DMS 273 (cell line): ENCODE data around the gene VWC2.

ENCODE experiments used
- DNase-seq: peaks from one replicate; lab custom pipeline; 2025; ENCODE audit not compliant: unreplicated experiment; lab: John Stamatoyannopoulos, UW

The VWC2 gene

DNA sequence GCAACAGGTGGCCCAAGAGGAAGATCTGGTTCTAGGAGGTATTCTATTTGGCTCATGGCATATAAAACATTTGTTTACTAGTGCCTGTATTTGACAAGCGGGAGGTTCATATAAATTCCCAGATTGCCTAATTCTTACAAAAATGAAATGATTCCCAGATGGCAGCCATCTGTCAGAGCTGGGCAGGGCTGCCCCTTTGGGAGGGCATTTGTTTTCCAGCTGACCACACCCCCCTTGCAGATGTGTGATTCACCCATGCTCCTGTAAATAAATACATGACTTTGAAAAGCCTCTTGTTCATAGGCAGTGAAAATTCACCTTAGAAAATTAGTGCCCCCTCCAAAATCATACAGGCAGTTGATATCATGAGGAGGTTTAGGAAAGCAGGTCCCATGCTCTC, 8.6 kb downstream of the VWC2 start:
- DNase-seq, result no peak

GRCh38 chr7:49783446-49783845, 10.0 kb downstream of the VWC2 start:
- DNase-seq, result no peak

- DNase-seq, result no peak
Measured at GRCh38 chr7:49787980-49788379, 14.5 kb downstream of the VWC2 start.

- DNase-seq, result no peak
Measured at GRCh38 chr7:49788455-49789059, 15.1 kb downstream of the VWC2 start.

- no peak for DNase-seq
Measured at GRCh38 chr7:49789736-49790135, 16.3 kb downstream of the VWC2 start.

DNA sequence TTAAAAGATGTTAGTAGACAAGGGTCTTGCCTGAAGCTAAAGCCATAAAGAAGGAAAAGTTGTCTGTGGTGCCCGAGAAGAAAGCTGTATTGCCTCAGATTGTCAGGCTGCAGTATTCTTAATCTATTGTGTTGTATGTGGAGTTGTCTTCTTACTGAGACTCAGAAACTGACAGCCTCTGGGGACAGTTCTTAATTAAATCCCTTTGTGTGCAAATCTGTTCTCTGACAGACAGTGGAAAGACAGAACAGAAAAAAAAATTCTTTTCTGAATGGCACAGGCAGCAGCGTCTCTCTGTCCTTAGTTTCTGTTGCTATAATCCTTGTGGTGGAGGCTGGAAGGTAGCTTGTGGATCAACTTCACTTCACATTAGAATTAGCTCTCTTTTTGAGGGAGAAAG, 16.8 kb downstream of the VWC2 start:
- DNase-seq, result no peak

DNA sequence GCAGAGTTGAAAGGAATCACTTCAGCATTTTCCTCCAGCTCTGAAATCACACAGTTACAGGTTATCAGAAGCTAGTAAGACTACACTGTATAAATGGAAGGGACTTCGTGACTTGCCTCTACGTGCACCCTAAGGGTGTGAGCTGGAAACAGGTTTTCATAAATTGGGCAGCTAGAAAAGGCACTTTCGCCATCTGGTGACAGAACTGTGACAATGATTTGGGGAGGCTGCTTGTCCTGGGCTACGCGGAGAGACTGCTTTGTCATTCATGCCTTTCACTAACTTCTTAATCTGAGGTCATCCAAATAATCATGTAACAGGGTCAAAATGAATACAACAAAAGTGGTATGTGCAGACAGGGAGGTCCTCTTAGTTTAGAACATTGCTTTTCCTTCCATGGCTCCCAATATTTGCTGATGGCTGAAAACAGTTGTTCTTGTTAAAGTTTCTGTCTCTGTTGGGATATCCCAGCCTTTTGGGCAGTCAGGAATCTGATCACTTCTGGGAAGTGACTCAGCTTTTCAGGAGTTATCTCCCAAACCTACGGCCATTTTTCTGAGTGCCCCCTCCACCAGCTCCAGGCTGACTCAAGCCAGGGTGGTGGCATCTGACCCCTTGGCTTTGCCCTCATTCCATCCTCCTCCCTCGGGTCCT, 17.8 kb downstream of the VWC2 start:
- peak; percentile 69 for DNase-seq

GRCh38 chr7:49797987-49798660, 24.7 kb downstream of the VWC2 start:
- DNase-seq, result no peak

- DNase-seq, result no peak
Measured at GRCh38 chr7:49800031-49800430, 26.6 kb downstream of the VWC2 start.

DNA sequence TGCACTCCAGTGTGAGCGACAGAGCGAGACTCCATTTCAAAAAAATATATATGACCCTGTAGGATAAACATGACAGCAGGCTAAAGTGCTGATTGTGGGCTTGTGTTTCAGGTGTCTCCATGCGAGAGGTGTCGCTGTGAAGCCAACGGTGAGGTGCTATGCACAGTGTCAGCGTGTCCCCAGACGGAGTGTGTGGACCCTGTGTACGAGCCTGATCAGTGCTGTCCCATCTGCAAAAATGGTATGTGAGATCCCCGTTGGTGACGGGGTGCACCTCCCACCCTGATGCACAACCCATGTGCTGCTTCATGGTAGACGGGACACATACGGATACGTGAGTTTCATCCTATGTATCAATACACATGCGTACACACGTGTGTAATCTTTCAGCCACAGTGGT, 29.2 kb downstream of the VWC2 start:
- no peak for DNase-seq

DNA sequence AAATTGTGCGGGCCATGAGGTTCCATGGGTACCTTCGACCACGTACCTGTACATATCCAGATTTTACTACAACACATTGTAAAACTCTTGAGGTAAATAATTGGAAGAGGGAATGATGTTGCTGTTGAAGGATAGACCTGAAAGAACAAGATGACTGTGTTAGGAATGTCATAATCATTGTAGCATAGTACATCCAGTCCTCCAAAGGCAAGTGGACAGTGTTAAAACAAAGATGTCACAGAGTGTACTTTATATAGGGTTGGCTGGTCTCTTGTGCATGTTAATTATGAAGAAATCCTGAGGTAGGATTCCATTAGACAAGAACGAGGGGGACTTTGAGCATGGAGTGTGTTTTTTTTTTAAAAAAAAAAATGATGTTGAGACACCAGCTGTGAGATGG, 30.4 kb downstream of the VWC2 start:
- DNase-seq, result no peak

DNA sequence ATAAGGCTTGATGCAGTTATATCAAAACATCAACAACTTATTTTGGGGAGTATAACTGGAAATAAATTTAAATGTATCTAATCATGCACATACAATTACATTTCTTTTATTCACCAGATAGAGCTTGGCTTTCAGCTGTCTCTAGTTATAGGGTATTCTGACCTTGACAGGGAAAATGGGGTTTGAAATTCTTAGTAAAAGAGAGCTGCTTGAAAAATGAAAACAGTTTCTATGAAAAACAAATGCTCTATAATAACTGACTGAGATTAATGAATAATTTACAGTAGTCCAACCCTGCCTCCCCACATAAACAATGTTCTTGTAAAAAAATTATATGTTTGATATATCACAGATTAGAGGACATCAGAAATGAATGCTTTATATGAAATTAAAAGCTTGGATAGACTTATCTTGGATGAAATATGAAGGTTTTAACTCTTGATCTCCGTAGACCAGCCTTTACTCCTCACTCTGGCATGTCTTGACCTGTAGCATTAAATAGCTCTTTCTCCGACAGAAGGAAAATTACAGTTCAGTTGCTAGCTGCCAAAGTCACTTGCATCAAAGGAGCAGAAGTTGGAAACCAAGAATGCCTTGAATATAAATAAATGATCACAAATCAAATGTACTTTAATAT, 32.1 kb downstream of the VWC2 start:
- DNase-seq, result peak; percentile 12

GRCh38 chr7:49812534-49812933, 39.1 kb downstream of the VWC2 start:
- DNase-seq, result peak; percentile 16

DNA sequence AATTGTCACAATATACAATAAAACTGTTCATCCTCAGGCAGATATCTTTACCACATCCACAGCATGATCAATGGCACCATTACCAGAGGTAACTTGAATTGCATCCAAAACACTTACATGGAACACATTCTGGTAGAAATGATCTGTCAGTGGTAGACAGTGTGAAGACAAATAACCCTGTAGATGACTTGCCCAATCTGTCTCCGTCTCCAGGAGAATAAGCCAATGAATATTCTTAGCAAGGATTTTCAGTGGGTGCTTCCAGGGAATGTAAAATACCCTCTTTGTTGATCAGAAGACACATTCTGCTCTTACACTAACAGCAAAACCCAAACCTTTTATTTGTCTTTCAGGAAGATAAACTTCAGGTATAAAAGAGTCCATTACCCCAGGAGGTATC, 43.8 kb downstream of the VWC2 start:
- no peak for DNase-seq

GRCh38 chr7:49821181-49821580, 47.7 kb downstream of the VWC2 start:
- DNase-seq, result no peak

DNA sequence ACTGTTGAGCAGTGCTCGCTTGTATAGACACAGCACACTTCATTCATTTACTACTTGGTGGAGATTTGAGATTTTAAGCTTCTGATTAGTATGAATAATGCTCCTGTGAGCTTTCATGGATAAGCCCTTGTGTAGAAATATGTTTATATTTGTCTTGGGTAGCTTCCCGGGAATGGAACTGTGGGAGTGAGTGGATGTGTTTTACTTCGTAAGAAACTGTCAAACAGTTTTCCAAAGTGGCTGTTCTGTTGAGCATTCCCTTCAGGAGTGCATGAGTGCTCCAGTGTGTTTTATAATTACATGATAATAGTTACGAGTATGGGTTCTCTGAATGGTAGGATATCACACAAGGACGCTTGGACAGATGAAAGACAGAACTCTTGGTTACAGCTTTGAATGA, 49.4 kb downstream of the VWC2 start:
- no peak for DNase-seq

DNA sequence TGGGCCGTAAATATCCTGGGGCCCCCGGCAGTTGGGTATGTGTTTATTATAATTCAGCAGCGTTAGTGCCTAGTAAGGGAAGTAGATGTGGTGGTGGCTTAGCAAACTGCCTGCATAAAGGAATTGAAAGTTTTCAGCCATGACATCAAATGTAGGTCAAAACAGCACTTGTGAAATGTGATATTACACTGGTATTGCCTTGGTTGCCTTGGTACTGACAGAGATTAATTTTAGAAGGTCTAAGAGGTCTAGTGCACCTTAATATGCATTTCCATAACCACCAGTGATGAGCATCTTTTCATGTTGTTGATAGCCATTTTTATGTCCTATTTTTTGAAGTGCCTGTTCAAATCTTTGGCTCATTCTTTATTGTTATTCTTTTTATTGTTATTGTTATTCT, 50.1 kb downstream of the VWC2 start:
- DNase-seq, result no peak

- no peak for DNase-seq
Measured at GRCh38 chr7:49839863-49840645, 66.6 kb downstream of the VWC2 start.

DNA sequence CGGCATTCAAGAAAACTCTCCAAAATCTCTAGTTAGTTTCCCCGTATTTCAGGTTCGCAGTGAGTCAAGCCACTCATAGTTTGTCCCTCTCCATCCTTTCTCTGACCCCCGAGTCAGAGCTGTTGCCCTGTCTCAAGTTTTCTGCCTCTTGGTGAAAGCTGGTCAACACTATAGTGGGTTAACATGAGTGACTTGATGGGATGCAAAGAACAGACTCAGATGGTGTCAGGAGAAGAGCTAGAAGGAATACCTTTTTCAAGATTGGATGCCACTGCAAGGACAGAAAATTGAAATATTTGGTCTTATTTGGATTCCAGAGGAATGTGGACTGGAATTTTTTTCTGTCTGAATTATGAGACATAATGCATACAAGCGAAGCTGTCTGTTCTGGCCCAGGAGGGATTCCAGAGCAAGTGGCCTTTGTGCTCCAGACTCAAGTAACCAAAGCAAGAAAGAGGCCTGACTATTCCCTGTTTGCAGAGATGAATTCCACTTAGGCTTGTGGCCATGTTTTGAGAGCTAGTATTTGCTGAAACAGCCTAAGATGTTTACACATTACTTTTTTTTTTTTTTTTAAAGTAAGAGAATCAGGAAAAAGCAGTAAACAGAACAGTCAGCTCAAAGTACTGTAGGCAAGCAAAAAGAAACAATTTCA, 67.4 kb downstream of the VWC2 start:
- DNase-seq, result no peak

GRCh38 chr7:49845626-49846025, 72.2 kb downstream of the VWC2 start:
- no peak for DNase-seq
